Activated CD8-positive, alpha-beta memory T cell treated with anti-CD3 and anti-CD28 coated beads for 4 hours (primary cell): Measurements from ENCODE around the gene MTOR.
"Not testable (repeated sequence)": the region's sequence is repeated elsewhere in the genome, so short reads cannot be mapped to it uniquely, and the experiment has no call there.

Experiments used
- DNase-seq, 2 donors: peaks; one replicate each; pipeline ENCODE4 v3.0.0-alpha.2; 2020; ENCODE audit warnings: low read depth in 2 of 2

The MTOR gene

GRCh38 chr1:11063937-11064537, 198.3 kb downstream of the MTOR start:
- DNase-seq, result not testable (repeated sequence)

GRCh38 chr1:11062965-11063401, 199.4 kb downstream of the MTOR start:
- no peak for DNase-seq

GRCh38 chr1:11061652-11062365, 200.5 kb downstream of the MTOR start:
- DNase-seq, result no peak

- DNase-seq, result peak; percentile 82 to 83
These were observed 202.2 kb downstream of the MTOR start, which contains the start of gene SRM for GRCh38 chr1:11059968-11060830. SRM (minus strand) TSS chr1:11060018; CDS start chr1:11059943, 75 bp downstream.

GRCh38 chr1:11059155-11059967, 203.0 kb downstream of the MTOR start:
- DNase-seq, result peak in 1 of 2 donors; percentile 16

GRCh38 chr1:11058595-11059154, 203.7 kb downstream of the MTOR start:
- no peak for DNase-seq

GRCh38 chr1:11058026-11058425, 204.3 kb downstream of the MTOR start:
- DNase-seq, result no peak

GRCh38 chr1:11057477-11057876, 204.9 kb downstream of the MTOR start:
- no peak for DNase-seq
